Left kidney (tissue), 8 donors: ENCODE measurements around the gene GUCA1A. TPM values are rescaled to one million over a fixed set of nuclear protein-coding genes. Genes with fewer than 3 reads are reported as not detected.
A peak's percentile ranks its signal among the peaks of the same experiment; 100 is the strongest.

Source experiments
- DNase-seq: peaks from one replicate; pipeline ENCODE4 v3.0.0-alpha.2; 2013
- long read RNA-seq, 8 donors: transcript quantifications; one replicate each; lab custom pipeline, GENCODE V29; 2026
- polyA plus RNA-seq: library from polyadenylated mRNA; unstranded; fragments of 120-200 nt; gene quantifications from one replicate; pipeline ENCODE4 v1.2.1, GENCODE V29; 2013; ENCODE audit not compliant: insufficient read length

GUCA1A gene
- 0.38 TPM for polyA plus RNA-seq
- long read RNA-seq, donor 1 = 0 reads
- long read RNA-seq, donor 2 = 0 reads
- long read RNA-seq, donor 3 = 0 reads
- long read RNA-seq, donor 4 = 0 reads
- long read RNA-seq, donor 5 = 0 reads
- long read RNA-seq, donor 6 = 0 reads
- long read RNA-seq, donor 7 = 0 reads
- long read RNA-seq, donor 8 = 0 reads

- DNase-seq = no peak
Observed at GRCh38 chr6:42173101-42173500, at the start of gene GUCA1A. Gene GUCA1A, plus strand, starts transcription at chr6:42173364. Its CDS starts 250 bp downstream, at chr6:42173614.

- no peak for DNase-seq
Observed at GRCh38 chr6:42123379-42124103, 49.6 kb upstream of the GUCA1A start.

GRCh38 chr6:42124223-42124836 is 48.8 kb upstream of the GUCA1A start:
- DNase-seq = no peak

- DNase-seq = no peak
Observed at GRCh38 chr6:42125231-42125630, 47.9 kb upstream of the GUCA1A start.

DNA sequence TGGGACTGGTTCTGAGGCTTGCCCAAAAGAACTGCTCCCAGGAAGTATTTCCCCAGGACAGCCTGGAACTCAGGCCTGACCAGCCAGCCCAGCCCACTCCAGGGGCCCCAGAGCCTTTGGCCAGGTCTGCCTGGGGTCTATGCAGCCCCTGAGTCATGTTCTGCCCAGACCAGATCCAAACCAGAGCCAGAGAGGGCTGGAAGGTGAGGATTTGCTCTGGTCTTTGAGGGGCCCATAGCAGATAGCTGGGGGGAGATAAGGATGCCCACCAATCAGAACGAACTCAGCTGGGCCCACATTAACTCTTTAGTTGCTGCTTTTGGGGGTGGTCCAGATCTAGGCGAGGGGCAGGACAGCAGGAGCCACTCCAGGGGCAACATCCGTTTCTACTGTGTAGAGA is 47.5 kb upstream of the GUCA1A start:
- DNase-seq = no peak

- DNase-seq = no peak
Observed at GRCh38 chr6:42128460-42129359, 44.5 kb upstream of the GUCA1A start.

DNA sequence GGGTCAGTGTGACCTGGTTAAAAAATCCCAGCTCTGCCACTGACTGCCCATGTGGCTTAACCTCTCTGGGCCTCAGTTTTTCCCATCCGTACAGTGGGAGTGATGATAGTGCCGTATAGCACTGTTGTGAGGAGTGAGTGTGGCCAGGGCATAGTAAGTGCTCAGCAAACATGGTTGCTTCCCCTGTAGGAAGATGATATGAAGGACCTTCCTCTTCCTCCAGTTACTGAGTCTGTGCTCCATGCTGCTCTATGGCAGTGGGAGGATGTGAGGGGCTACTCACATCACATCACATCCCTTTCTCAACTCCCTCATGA is 43.8 kb upstream of the GUCA1A start:
- DNase-seq = no peak

DNA sequence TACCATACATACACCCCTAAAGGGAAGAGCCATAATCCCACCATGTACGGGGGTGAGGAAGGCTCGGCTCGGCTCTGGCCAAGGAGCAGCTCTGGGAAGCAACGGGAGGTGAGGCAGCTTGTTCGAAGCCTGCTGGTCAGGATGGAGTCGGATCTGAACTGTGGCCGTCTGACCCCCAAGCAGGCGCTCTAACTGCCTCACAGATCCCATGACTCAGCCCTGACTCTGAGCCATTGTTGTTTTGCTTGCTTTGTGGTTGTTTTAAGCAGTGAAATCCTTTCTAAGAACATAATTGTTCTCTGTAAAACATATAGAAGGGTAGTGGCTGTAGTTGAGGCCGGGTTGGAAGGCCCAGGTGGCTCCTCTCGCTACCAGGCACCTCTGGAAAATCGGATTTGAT is 41.6 kb upstream of the GUCA1A start:
- no peak for DNase-seq

GRCh38 chr6:42133926-42134325 is 39.2 kb upstream of the GUCA1A start:
- DNase-seq = no peak

- no peak for DNase-seq
Observed at GRCh38 chr6:42135161-42135560, 38.0 kb upstream of the GUCA1A start.

GRCh38 chr6:42135722-42136121 is 37.4 kb upstream of the GUCA1A start:
- no peak for DNase-seq

DNA sequence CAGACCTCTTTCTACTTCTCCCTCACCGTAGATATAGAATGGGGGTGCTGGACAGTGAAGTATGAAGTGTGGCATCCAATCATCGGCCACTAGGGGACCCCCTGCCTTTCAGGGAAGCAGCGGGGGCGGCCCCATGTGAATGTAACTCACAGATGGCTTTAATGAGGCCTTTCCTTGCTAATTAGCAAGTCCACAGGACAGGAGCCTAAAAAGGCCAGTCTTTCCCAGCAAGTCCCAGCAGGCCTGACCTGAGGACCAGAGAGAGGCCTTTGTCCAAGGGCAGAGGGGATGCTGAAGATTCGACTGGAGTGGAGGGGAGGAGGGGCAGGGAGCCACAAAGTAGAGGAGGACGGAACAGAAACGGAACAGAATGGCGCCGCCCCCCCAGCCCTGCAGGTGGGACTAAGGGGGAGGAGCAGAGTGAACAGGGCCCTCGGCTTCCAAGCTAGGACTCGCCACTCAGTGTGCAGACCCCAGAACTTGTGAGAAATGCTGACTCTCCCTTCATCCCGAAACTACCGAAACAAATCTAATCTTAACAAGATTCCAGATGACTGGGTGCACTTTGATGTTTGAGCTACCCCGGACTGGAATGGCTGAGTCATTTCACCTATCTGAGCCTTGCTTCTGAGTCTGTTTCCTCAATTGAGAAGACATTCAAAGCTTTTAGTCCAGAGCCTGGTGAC is 36.5 kb upstream of the GUCA1A start:
- DNase-seq = no peak

DNA sequence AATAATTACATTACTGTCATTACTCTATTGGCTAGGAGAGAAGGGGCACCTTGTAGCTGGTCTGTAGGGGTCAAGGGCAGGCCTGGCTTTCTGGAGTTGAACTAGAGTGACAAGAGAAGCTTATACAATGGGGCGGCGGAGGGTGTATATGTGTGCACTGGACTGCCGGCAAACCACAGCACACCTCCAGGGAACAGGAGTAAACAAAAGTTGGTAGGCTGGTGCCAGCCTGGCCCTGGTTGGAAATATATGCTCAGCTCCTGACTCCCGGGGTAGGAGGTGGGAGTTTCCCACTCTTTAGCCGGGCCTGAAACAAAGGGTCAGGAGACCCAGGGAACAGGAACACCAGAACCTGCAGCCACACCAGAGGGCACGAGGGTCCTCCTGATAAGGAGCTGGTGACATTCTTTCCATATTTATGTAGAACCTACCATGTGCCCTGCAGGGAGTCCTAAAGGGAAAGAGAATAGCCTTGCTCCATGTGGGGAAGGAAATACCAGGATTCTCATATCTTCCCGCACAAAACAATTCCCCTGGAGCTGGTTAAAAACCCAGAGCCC is 35.9 kb upstream of the GUCA1A start:
- DNase-seq = no peak

DNA sequence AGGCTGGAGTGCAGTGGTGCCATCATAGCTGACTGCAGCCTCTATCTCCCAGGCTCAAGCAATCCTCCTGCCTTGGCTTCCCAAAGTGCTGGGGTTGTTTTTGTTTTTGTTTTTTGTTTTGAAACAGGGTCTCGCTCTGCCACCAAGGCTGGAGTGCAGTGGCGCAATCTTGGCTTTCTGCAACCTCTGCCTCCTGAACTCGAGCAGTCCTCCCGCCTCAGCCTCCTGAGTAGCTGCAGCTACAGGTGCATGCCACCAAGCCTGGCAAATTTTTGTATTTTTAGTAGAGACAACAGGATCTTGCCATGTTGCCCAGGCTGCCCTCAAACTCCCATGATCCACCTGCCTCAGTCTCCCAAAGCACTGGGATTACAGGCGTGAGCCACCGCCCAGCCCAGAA is 35.0 kb upstream of the GUCA1A start:
- DNase-seq = no peak

DNA sequence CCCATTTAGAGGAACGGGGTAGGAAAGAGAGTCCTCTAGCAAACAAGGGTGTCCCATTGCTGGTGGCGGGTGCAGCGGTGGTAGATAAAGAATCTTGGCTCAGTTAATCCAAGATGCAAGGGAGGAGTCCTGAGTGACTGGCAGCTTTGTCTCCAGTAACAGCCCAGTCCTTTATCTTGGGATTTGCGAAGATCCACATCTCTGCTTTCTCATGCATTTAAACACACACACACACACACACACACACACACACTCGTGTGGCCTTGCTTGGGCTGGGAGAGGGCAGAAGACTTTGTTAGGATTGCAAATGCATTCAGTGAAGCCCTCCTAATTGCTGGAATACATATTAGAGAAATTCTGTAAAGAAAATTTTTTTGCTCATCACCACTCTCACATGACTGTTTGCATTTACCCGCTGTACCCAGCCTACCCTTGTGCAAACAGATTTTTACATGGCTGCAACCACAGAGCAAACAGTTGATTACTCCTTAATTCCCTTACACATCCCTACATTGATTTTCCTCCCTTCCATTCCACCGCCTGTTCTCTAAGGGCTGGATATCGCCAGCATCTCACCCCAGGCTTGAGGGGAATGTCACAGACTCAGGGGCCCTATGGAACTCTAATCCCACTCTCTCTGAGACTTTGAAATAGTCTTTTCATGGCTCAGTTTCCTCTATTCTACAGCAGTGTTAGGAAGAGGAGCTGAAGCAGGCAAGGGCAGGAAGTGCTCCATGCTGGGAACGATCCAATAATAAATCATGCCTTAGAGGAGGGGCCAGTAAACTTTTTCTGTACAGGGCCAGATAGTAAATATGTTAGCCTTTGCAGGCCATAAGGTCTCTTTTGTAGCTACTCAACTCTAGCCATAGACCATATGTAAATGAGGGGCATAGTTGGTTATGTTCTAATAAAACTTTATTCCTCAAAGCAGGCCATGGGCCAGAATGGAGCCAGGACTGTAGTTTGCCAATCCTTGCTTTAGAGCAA is 34.2 kb upstream of the GUCA1A start:
- DNase-seq = no peak

DNA sequence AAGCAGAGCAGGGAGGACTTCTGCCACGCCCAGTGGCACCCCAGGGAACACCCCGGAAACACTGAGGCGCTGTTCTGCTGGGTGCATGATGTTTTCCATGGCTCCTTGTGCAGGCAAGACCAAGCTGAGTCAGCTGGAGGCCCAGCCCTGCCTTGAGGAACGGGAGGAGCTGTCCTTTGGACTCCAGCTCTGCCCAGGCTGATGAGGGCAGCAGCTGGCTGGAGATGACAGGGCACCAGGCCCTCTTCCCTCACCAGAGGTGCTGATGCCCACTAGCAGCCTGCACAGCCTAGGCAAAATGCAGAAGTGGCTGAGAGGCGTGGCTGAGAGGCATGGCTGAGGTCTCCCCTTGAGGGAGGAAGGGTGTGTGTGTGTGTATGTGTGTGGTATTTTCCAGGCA is 33.1 kb upstream of the GUCA1A start:
- no peak for DNase-seq

DNA sequence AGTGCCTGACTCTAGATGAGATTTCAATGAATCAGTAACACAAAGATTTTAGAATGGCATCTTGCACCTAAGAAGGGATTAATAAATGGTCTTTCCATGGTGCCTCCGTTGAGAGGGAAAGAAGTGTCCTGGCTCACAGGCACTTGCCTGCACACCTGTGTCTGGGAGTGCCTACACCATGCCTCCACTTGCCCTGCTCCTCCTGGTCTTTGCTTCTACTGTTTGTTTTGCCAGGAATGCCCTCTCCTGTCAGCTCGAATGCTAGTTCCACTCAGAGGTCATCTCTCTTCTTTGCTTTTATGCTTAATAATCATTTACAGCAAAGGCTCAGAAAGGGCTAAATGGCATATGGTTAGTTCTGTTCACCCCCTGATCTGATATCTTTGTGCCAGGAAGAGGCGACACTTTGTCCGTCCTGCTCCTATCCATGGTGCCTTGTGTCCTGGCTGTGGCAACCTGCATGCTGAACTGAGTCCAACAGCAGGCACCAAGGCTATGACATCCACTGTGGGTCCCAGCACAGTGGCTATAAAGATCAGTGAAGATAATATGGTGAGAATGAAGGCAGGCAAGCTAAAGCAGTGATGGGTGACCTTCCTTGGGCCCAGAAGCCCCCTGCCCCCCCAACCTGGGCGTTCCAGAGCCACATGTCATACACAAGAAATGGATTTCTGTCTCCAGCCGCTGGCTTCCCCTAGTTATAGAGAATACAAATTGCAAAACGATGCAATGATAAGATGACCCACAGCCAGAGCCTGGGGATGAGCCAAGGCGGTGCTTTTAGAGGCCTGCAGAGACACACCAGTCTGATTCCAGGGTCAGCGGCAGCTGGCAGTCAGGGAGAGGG is 32.2 kb upstream of the GUCA1A start:
- no peak for DNase-seq

DNA sequence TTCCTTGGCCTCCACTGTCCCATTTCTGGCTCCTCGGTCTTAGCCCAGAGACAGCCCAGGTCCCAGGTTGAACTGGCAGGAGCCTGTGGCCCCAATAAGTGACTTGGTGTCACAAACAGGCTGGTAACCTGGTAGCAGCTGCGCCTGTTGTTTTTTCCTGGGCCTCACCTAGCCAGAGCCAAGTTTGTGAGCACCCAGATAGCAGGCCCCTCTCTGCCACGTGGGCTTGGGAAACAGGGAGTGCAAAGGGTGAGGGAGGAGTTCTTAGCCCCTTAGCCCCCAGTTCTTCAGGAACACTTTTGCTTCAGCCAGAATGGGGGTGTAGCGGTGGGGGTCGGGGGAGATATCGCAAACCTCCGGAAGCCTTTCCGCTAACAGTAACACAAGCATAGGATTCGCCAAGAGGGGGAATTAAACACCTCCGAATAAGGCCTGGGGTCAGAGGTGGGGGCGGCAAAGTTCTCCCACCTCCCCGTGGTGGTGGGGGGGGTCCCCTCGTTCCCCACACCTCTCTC is 31.5 kb upstream of the GUCA1A start:
- no peak for DNase-seq

DNA sequence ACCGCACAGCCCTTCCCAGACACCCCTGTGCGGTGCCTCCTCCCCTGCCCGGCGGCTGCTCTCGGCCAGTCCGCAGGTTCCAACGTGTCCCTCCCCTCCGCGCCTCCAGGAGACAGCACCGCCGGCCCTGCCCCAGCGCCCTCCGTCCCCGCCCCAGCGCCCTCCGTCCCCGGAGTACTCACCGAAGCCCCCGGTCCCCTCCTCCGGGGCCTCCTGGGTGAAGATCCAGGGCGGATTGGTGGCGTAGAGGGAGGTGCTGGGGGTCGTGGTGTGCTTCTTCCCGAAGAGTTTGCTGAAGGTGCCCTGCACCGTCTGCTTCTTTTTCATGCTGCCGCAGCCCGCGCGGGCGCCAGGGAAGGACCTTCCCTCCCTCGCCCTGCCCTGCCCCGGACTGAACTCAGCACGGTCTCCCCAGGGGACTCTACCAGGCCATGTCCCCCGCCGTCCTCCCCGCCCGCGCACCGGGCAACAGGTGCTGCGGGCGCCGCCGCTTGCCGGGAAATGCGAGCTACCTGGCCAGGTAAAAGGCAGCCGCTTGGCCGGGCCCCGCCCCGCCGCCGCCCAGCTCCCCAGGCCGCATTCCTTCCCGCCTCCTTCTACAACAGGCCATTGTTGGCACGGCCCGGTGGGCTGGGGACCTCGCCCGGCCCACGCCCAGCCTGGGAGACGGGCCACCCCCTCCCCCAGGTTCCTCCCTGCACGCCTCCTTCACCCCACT is 30.9 kb upstream of the GUCA1A start, which contains the start of gene C6orf132:
Gene C6orf132, minus strand, starts transcription at position 503 of the 718 bp plus-strand sequence. Its CDS starts 176 bp downstream, at position 327.
- peak; percentile 55 for DNase-seq
